GM18507 (cell line): Measurements from ENCODE around the gene ZNF443.
"Not testable (repeated sequence)": the region's sequence is repeated elsewhere in the genome, so short reads cannot be mapped to it uniquely, and the experiment has no call there.

Source experiments
- DNase-seq: peaks from one replicate; pipeline ENCODE4 v3.0.0; 2011; ENCODE audit warnings: low read depth; ENCODE audit not compliant: insufficient read length; ENCODE audit errors: extremely low spot score
- FAIRE-seq: peaks from 2 replicates; lab custom pipeline; 2011; peaks lifted over from hg19 to GRCh38; lab: Jason Lieb, UNC

ZNF443 gene

DNA sequence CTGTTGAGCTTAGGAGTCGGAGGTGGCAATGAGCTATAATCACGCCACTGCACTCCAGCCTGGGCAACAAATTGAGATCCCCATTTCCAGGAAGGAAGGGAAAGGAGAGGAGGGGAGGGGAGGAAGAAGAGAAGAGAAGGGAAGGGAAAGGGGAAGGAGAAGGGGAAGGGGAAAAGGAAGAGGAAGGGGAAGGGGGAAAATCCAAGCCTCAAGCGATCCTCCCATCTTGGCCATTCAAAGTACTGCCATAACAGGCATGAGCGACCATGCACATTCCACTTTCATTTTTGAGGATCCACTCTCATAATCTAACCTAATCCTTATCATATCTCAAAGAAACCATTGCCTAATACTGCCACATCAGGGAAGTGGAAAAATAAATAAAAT lies 14.9 kb downstream of the ZNF443 start:
- DNase-seq (no peak), FAIRE-seq (no peak)

- no peak for FAIRE-seq
- DNase-seq: no peak
These were observed 15.5 kb downstream of the ZNF443 start for GRCh38 chr19:12425236-12425887.

GRCh38 chr19:12417273-12417672 lies 23.5 kb downstream of the ZNF443 start:
- not testable (repeated sequence) for FAIRE-seq, DNase-seq

DNA sequence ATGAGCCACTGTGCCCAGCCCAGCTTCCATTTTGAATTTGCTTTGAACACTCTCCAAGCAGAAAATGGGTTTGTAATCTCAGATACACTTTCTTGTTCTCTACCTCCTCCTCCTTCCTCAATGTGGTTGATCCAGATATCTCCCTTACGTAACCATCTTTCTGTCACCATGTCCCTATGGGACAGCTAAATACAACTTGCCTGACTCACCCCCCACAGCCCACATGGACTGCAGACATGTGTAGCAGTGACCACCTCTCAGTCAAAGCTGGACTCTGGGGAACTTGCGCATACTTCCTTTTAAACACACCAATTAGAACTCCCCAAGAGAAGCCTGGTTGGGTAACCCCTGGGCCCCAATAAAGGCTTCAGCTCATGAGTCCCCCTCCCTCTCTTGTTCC lies 28.9 kb downstream of the ZNF443 start:
- FAIRE-seq: no peak
- no peak for DNase-seq

GRCh38 chr19:12400633-12401502 lies 40.0 kb downstream of the ZNF443 start, which contains the start of gene ZNF799:
Gene ZNF799, minus strand, starts transcription at chr19:12401271. Its CDS starts 201 bp downstream, at chr19:12401070.
- FAIRE-seq: peak; percentile 93
- peak; percentile 58 for DNase-seq

DNA sequence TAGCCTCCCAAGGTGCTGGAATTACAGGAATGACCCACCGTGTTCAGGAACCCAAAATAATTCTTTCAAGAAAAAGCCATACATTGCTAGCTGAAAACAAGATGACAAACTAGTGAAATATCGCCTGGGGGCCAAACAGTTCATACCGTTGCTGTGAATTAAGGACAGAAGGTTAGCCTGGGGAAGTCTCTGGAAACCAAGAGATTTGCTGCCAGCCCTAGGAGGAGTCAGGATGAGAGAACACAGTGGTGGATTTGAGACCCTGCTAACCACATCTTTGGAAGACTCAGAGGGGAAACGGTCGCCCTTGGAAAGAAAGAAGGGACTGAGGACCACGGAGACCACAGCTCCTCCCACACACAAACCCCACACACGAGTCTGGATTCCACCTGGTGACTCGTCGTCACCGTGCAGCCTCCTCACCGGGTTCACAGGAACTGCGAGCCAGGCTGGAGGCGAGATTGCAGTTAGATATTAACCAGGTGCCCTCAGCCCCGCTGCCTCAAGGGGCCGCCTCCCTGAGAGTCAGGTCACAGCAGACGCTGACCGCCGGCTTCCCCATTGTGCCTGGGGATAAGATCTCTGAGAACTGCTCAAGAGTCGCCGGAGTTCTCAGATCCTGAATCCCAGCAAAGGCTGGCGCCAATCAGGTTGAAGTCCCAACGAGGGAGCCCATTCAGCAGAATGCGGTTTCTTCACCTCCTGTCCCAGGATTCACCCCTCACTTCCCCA lies 40.8 kb downstream of the ZNF443 start:
- DNase-seq: not testable (repeated sequence)
- FAIRE-seq: peak; percentile 95

DNA sequence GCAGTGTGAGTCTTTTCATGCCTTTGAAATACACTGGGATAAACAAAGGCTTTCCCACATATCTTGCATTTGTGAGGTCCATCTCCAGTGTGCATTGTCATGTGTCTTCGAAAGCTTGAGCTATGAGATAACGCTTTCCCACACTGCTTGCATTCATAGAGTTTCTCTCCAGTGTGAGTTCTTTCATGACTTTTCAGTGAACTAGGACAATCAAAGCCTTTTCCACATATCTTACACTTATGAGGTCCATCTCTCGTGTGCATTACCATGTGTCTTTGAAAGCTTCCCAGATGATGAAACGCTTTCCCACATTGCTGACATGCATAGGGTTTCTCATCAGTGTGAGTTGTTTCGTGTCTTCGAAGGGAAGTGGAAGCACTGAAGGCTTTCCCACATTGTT lies 49.7 kb downstream of the ZNF443 start:
- not testable (repeated sequence) for DNase-seq, FAIRE-seq

DNA sequence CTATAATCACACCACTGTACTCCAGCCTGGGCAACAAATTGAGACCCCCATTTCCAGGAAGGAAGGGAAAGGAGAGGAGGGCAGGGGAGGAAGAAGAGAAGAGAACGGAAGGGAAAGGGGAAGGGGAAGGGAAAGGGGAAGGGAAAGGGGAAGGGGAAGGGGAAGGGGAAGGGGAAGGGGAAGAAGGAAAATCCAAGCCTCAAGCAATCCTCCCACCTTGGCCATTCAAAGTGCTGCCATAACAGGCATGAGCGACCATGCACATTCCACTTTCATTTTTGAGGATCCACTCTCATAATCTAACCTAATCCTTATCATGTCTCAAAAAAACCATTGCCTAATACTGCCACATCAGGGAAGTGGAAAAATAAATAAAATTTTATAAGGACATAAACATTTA lies 54.5 kb downstream of the ZNF443 start:
- DNase-seq, FAIRE-seq: not testable (repeated sequence)

DNA sequence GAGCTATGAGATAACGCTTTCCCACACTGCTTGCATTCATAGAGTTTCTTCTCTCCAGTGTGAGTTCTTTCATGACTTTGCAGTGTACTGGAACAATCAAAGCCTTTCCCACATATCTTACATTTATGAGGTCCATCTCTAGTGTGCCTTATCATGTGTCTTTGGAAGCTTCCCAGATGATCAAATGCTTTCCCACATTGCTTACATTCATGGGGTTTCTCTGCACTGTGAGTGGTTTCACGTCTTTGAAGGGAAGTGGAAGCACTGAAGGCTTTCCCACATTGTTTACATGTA lies 60.4 kb downstream of the ZNF443 start:
- DNase-seq: no peak
- no peak for FAIRE-seq

DNA sequence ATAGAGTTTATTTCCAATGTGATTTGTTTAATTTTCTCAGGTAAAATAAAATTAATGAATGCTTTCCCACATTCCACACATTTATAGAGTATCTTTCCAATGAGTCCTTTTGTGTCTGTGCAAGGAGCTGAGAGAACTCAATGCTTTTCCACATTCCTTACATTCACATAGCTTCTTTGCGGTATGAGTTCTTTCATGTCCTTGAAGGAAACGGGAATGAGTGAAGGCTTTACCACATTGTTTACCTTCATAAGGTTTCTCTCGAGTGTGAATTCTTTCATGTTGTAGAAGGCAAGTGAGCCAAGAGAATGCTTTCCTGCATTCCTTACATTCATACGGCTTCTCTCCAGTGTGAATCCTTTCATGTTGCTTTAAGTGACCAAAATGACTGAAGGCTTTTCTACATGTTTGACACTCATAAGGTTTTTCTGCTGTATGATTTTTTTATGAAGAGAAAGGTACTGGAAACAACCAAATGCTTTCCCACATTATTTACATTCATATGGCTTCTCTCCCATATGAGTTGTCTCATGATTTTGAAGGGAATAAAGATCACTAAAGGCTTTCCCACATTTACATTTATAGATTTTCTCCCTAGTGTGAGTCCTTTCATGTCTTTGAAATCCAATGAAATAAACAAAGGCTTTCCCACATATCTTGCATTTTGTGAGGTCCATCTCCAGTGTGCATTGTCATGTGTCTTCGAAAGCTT lies 60.9 kb downstream of the ZNF443 start:
- FAIRE-seq: no peak
- DNase-seq: no peak
